VCaP (cell line): ENCODE results near the gene CCL21.

Experiments used
- H3K27ac ChIP-seq: fragments of 450-650 bp; 2 replicates; pipeline ENCODE4 v1.5.1; 2017
- TF ChIP-seq, protein P1 (sequence below): fragments of 450-650 bp; conservative IDR thresholded peaks from 2 replicates; pipeline ENCODE4 v1.5.1; 2017; ENCODE audit warnings: mild to moderate bottlenecking, moderate library complexity

Gene CCL21

DNA sequence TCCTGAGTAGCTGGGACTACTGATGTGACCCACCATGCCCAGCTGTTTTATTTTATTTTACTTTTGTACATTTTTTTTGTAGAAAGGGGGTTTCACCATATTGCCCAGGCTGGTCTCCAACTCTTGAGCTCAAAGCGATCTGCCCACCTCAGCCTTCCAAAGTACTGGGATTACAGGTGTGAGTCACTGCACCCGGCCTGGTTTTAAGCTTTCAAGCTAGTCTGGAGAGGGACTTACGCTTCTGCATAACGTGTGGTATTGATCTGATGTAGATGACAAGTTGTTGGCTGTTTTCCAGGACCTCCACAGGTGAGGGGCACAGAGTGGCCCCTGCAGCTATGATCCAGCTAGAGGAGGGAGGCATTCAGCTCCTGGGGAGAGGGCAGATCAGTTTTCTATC is 6.8 kb upstream of the CCL21 start:
- H3K27ac ChIP-seq, result no peak overlapping the region
- TF ChIP-seq, protein P1, sequence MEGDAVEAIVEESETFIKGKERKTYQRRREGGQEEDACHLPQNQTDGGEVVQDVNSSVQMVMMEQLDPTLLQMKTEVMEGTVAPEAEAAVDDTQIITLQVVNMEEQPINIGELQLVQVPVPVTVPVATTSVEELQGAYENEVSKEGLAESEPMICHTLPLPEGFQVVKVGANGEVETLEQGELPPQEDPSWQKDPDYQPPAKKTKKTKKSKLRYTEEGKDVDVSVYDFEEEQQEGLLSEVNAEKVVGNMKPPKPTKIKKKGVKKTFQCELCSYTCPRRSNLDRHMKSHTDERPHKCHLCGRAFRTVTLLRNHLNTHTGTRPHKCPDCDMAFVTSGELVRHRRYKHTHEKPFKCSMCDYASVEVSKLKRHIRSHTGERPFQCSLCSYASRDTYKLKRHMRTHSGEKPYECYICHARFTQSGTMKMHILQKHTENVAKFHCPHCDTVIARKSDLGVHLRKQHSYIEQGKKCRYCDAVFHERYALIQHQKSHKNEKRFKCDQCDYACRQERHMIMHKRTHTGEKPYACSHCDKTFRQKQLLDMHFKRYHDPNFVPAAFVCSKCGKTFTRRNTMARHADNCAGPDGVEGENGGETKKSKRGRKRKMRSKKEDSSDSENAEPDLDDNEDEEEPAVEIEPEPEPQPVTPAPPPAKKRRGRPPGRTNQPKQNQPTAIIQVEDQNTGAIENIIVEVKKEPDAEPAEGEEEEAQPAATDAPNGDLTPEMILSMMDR, result no peak

DNA sequence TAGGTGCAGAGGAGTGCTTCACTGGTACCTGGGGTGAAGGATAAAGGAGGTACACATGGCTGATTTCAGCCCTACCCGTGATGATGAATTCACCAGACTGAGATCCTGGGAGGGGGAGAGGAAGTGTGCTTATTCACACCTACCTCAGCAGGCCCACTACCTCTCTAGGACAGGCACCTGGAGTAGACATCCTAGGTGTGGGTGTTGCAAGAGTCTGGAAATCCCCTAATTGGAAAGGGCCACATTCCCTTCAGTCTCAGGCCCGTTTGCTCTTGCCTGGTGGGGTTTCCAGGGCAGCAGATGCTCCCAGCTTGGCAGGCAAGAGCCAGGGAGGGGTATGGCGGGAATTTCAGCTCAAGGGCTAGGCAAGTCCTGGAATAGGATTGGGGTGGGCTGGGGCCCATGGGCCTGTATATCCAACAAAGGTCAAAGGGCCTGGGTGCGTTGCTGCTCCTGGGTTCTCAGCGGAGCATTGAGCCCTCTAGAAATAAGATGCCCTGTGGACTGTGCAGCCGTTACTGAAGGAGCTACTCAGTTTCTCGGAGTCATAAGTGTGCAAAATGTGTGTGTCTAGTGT is 5.8 kb upstream of the CCL21 start:
- TF ChIP-seq, protein P1, result no peak
- H3K27ac ChIP-seq, result no peak overlapping the region

DNA sequence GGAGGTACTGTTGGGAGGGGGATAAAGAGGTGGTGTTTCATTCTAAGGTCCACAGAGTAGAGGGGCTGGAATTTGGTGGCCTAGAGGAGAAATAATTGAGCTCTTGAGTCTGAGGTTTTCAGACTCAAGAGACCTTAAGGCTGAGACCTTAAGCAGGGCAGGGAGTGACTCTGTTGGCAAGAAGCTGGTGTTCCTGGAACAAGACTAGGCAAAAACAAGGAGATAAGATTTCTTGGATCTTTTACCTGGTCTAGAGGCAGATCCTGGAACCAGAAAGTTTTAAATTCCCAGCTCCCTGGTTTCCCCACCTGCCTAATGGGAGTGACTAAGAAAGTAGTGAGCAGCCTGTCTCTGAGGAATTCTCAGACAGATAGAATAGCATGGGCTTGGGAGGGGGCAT is 4.1 kb upstream of the CCL21 start:
- TF ChIP-seq, protein P1, result no peak
- no peak overlapping the region for H3K27ac ChIP-seq

DNA sequence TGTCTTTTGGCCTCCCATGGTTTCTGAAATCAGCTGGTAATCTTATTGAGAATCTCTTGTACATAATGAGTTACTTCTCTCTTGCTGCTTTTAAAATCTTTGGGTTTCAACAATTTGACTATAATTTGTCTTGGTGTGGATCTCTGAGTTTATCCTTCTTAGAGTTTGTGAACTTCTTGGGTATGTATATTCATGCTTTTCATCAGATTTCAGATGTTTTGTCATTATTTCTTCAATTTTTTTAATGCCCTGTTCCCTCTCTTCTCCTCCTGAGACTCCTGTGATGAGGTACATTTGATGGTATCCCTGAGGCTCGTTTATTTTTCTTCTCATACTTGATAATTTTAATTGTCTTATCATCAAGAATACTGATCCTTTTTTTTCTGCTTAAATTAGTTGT is 2.2 kb upstream of the CCL21 start:
- TF ChIP-seq, protein P1, result no peak
- no peak overlapping the region for H3K27ac ChIP-seq

DNA sequence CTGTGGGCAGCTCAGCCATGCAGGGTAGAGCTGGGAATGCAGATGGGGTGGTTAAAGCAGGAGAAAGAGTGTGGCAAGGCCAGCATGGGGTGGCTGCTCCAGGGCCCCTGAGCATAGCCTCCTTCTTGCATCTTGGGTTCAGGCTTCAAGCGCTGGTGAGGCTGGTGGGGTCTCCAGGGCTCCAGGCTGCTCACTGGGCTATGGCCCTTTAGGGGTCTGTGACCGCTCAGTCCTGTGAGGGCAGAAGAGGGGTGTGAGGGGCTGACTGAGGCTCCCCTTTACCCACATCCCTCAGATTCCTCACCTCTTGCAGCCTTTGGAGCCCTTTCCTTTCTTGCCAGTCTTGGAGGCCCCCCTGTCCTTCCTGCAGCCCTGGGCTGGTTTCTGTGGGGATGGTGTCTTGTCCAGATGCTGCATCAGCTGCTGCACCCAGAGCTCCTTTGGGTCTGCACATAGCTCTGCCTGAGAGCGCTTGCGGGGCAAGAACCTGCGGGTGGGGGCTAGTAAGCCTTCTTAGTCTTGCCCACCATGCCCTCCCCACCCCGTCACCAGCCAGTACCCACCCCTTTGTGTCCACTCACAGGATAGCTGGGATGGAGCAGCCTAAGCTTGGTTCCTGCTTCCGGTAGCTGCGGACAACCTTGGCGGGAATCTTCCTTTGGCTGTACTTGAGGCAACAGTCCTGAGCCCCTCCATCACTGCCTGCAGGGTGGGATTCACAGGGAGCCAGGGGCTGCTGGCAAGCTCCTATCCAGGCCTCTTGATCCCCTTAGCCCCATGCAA is 549 bp downstream of the CCL21 start:
- TF ChIP-seq, protein P1, result no peak
- H3K27ac ChIP-seq, result no peak overlapping the region

DNA sequence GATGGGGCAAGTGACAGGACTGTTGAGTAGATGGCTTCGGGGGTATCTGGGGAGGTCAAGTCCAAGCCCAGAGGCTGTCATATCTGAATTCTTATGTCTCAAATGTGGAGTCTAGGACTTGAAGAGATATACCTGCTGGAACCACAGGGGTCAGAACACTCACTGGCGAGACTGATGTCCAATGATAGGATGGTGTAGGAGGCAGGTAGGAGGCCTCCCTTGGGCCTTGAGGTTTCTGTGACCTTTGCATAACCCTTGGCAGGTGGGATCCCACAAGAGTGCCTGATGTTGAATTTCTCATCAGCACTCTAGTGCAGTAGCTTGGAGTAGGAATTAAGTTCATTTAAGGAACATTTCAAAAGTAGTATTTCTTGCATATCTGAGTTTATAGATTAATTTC is 2.8 kb downstream of the CCL21 start:
- H3K27ac ChIP-seq, result no peak overlapping the region
- TF ChIP-seq, protein P1, result no peak

DNA sequence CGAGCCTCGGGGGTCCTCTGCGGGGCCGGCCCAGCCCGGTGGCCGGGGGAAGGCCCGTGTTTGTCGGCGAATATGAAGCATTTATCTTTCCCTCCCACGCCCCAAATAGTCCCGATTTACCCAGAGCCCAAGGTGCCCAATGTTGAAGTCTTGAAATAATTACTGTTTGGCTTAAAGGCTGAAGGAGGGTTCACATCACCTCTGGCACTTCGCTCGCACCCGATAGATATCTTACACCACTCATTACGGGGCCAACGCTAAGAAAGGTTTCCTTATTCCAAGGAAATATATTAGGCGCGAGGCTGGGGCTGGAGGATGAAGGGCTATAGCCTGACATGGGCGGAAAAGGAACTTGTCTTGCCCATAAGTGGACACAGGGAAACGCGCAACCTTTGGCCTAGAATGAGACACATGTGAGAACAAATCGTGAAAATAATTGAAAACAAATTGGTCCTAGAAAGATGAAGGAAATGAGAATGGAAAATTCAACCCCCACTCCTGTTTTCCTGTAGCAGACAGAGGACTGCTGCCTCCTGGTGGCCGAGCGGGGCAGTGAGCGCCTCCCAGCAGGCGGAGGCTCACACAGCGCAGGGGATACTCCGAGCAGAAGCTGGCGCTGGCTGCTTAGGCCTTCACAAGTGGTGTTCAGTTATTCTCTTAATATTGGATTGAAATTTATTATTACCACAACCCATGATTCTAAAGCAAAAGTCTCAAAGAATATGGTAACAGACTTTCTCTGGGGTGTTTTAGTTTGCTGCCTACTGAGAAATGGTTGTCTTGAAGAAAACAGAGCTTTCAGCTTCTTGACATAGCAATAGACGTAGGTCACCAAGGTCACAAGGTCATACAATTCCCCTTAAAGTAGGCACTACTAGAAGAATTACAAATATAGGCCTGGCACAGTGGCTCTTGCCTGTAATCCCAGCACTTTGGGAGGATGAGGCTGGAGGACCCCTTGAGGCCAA is 7.9 kb downstream of the CCL21 start:
- TF ChIP-seq, protein P1, result peak; percentile 88
- H3K27ac ChIP-seq, result peak overlapping the region; percentile 25; the same call in 1 of the 2 replicates
